Hematopoietic multipotent progenitor cell treated with erythropoietin and hydrocortisone succinate and interleukin-3 and kit ligand, for 4 days (in vitro differentiated cells): Measurements from ENCODE around the gene SLAIN1.
A peak's percentile ranks its signal among the peaks of the same experiment; 100 is the strongest.

Source experiments
- DNase-seq: peaks from one replicate; pipeline ENCODE4 v3.0.0-alpha.2; 2015

The SLAIN1 gene

DNA sequence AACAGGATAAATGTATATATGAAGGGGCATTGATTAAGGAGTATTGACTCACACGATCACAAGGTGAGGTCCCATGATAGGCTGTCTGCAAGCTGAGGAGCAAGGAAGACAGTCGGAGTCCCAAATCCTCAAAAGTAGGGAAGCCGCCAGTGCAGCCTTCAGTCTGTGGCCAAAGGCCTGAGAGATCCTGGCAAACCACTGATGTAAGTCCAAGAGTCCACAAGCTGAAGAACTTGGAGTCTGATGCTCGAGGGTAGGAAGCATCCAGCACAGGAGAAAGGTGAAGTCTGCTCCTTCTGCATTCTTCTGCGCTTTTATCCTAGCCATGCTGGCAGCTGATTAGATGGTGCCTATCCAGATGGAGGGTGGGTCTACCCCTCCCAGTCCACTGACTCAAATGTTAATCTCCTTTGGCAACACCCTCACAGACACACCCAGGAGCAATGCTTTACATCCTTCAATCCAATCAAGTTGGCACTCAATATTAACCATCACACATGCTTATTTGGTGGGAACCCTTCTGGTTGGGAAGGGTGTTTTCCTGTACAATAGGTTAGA is 55.1 kb downstream of the SLAIN1 start:
- DNase-seq = no peak

GRCh38 chr13:77760893-77761292 is 63.4 kb downstream of the SLAIN1 start:
- DNase-seq = no peak

- peak; percentile 70 for DNase-seq
Measured at GRCh38 chr13:77767413-77767812, 69.9 kb downstream of the SLAIN1 start.

DNA sequence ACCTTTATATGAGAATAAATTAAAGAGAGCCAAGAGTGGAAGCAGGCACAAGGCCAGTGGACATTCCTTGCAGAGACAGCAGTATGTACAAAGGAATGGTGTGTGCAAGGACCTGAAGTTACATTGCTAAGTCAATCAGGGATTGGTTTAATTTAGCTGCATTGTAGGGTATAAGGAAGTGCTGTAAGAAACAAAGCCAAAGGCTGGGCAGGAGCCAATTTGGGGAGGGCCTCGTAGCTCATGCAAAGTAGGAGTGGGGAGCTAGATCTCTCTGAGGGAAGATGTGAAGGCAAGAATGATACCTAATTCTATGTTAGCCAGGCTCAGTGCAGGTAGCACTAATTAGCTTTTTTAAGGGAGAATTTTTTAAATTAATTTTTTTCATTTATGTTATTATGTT is 76.7 kb downstream of the SLAIN1 start:
- DNase-seq = peak; percentile 13

GRCh38 chr13:77776704-77777103 is 79.2 kb downstream of the SLAIN1 start:
- peak; percentile 7 for DNase-seq

GRCh38 chr13:77779552-77780272 is 82.2 kb downstream of the SLAIN1 start:
- peak; percentile 91 for DNase-seq

- no peak for DNase-seq
Measured at GRCh38 chr13:77781808-77782207, 84.3 kb downstream of the SLAIN1 start.

DNA sequence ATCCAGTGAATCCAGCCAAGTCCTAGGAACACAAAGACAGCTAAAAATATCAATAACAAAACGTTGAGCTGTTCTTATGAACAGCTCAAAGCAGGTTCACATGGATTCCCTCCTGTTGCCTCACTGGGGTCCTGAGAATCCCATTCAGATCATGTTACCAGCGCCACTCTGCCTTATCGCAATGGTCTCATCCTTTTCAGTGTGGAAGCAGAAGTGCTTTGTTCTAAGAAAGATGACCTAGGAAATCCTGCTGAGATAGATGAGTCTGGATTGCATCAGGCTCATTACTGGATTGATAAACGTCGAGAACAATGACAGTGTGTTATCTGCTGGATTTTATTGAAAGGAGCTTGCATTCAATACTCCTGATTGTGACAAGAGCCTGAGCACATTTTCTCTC is 87.0 kb downstream of the SLAIN1 start:
- no peak for DNase-seq

DNA sequence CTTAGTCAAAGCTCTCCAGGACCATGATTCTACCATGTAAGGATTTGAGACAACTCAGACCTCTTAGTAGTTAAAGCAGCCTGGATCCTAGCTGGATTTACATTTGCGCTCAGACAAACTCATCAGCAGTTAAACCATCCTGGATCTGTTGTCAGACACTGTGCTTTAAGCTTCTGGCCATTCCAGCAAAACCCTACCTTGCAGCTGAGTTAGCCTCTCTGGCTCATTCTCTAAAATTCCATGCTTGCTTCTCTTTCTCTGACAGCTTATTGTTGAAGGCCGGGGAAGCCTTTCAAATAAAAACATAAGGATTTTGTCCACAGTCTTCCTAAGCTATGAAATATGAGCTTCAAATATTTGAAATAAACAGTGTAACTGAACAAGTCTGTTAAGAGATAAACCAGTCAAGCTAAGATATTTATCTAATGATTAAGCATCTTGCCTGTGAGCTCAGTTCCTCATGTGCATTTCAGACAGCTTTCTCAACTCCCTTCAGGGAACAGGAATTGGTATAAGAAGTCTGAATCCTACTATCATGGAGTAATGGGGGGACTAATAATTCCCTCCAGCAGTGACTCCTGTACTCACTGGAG is 89.3 kb downstream of the SLAIN1 start:
- peak; percentile 25 for DNase-seq

DNA sequence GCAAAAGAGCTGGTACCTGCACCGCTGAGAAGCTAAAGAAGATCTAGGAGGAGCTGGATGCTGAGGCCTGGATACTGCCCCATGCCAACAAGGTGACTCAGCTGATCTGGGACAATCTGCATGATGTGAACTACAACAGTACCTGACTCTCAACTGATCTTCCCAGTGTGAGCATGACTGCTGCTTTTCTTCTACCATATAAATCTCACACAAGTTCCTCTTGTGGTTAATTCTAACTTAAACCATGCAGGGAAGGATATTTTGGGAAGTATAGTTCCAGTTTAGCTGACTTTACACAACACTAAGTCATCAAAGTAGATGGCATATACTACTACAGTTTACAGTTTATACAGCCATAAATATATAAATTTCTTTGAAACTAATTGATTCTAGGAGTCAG is 91.9 kb downstream of the SLAIN1 start:
- peak; percentile 27 for DNase-seq

DNA sequence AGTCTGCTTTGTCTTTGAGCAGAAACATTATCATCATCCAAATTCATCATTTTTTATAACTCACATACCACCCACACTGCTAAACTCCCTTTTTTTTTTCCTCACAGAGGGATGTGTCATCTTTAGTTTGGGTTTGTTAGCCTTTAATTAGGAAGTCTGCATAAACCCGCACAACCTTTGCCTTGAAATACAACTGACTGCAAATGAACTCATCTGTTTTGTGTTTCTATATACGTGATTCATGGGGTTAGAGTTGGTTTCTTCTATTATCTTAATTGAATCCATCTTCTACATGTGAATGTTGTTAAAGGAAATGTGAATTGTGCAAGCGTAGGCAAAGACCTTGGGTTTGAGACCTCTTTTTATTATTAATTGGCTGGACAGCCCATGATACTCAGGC is 102.7 kb downstream of the SLAIN1 start:
- DNase-seq = no peak

DNA sequence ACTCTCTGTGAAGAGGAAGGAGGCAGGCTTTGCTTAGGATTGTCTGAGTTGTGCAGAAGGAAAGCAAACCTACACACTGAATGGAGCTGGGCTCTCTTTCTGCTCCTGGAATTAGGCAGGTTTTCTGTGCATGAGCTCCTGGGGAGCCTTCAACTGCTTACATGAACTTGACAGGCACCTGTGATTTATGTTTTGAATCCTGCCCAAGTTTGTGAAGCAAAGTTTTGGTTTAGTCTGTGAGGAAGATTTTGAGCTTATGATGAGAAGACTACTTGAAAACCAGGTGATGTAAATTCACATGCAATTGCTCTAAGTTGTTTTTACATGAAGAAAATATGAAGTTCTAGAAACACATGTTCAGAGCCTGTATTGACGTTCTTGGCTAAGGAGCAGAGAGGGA is 109.0 kb downstream of the SLAIN1 start:
- DNase-seq = no peak

DNA sequence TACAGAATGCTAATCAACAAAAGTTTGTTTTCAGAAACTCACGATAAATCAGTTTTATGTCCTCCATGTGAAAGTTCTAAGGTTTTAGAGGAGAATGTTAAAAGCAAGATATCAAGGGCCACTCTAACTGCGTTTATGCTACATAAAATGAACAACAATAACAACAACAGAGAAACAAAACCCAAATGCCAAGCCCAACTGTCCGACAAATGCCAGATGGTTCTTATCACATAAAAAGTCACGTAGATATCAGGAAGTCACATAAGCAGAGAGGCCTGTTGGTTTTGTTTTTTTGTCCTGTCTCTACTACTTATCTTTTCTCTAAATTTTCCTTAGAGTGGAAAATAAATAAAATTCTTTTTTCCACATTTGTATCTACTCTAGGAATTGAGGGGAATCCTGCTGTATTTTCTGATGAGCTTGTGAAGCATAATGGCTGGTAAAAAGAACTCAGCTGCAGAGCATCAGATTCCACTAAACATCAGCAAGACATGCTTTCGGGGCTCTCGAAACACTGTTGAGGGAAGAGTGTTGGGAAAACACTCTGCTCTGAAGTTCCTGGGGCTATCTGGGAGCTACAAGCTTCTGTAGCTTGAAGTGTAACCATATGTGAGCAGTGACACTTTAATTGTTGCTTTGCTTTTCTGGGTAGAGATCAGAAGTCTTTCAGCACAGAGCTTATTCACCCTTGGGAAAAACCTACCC is 110.1 kb downstream of the SLAIN1 start:
- no peak for DNase-seq

DNA sequence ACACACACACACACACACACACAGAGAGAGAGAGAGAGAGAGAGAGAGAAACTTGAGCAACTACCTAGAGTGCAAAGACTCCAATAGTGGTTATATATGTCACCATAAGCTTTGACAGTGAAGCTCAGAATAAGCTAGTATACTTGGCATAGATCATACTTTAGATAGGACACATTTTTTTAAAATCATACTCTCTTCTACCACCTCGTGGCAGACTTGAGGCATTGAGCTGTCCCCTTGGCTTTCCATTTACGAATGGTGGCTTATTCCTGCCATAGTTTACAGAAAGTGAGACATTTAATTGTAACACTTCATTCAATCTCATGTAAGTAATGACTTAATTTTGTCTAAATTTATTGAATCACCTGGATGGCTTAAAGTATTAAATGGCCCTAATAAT is 112.9 kb downstream of the SLAIN1 start:
- DNase-seq = peak; percentile 68

DNA sequence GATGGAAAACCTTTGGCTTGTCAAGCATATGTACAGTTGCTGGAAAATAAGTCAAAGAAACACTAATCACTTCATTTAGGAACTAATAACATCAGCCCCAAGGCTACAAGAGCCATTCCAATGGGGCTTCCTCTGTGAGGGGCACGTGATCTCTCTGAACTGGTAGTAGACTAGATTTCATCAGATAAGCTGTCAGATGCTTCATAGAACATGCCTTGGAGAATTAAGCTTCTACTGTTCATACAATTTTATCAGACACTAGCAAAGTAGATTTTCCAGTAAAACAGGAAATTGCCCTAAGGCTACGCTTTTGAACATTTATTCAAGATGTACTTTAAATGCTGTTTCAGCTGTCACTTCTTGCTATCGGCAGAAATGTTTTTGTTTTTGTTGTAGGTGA is 113.4 kb downstream of the SLAIN1 start:
- peak; percentile 56 for DNase-seq

DNA sequence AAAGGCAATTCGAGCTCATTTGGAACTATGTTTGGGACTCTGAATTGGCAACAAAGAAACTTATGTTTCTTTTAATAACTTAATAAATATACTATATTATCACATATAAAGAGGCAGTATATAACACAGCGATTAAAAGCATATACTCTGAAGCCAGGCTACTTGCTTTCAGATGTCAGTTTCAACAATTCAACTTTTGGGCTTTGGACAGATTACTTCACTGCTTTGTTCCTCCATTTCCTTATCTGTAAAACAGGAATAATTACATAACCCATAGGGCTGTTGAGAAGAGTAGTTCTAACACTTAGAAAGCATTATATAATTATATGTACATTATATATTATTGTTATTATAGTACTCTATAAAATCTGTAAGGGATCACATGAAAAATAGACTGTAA is 113.9 kb downstream of the SLAIN1 start:
- DNase-seq = peak; percentile 23

DNA sequence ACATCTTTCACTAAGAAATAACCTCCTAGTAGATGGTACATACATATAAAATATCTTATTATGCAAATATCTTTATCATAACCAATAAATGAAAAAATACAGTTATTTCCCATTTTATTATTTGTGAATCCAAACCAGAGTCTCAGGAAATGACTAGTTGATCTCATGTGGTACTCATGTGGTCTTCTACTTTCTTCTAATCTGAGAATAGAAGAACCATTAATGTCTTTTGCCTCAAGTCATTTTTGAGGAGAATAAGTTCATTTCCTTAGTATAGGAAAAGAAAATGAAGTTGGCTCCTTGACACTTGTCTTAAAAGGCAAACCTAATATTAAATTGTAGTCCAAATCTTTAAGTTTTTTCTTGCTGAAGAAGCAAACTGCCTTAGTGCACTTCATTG is 114.5 kb downstream of the SLAIN1 start:
- no peak for DNase-seq
